Measurements from ENCODE around the gene PROS1.

DNA sequence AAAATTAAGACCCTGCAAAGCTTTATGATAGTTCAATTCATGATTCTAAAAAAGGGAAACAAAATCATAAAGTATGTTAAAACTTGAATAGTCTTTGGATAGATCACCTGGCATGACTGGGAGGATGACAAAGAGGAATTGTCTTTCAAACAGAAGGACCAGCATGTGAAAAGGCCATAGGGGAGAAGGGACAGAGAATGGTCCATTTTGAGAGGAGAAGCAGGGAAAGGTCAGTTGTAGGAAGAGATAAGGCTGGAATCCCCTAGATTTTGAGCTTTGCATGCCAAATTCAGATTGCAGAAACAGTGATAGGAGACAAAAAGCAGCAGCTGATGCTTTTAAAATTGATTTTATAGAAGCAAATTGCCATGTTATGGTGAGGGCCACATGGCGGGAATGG is 12.7 kb downstream of the PROS1 start:
- TF ChIP-seq, protein P1, sequence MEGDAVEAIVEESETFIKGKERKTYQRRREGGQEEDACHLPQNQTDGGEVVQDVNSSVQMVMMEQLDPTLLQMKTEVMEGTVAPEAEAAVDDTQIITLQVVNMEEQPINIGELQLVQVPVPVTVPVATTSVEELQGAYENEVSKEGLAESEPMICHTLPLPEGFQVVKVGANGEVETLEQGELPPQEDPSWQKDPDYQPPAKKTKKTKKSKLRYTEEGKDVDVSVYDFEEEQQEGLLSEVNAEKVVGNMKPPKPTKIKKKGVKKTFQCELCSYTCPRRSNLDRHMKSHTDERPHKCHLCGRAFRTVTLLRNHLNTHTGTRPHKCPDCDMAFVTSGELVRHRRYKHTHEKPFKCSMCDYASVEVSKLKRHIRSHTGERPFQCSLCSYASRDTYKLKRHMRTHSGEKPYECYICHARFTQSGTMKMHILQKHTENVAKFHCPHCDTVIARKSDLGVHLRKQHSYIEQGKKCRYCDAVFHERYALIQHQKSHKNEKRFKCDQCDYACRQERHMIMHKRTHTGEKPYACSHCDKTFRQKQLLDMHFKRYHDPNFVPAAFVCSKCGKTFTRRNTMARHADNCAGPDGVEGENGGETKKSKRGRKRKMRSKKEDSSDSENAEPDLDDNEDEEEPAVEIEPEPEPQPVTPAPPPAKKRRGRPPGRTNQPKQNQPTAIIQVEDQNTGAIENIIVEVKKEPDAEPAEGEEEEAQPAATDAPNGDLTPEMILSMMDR (IDR thresholded peaks at IDR 0.05) = no peak
- TF ChIP-seq POLR2A (IDR thresholded peaks at IDR 0.05) = no peak
